ENCODE data around the gene UHMK1.

UHMK1 gene

DNA sequence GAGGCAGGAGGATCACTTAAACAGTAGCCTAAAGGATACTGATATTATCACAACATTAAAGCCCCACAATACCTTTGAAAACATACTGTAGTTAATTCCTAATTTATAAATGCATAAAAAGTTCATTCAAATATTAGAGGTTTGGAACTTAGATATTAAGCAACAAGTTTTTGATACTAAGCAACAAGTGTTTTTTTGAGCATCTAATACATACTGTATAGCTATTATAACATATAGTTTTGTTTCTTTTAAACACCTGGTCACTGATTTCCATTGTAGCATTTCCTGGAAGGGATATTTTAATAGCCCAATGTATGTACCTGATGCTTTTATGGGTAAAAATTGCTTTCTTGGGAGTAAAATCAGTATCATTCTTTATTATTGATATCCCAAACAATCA lies 4.5 kb downstream of the UHMK1 start:
- DNase-seq (ENCODE audit: insufficient read length, low spot score): no peak
- no peak for TF ChIP-seq POLR2A (IDR thresholded peaks at IDR 0.05; ENCODE audit: low read depth, low read length)
- TF ChIP-seq POU2F2 (IDR thresholded peaks at IDR 0.05; ENCODE audit: low read depth, low read length): no peak
- TF ChIP-seq POLR2AphosphoS5 (IDR thresholded peaks at IDR 0.05; ENCODE audit: low read depth, low read length): no peak
- TF ChIP-seq TAF1 (IDR thresholded peaks at IDR 0.05; ENCODE audit: low read depth, low read length): no peak
- TF ChIP-seq SPI1 (IDR thresholded peaks at IDR 0.05; ENCODE audit: low read depth, low read length): no peak
- no peak for TF ChIP-seq PAX5 (IDR thresholded peaks at IDR 0.05; ENCODE audit: insufficient read depth, low read length, severe bottlenecking)
- no peak for FAIRE-seq

DNA sequence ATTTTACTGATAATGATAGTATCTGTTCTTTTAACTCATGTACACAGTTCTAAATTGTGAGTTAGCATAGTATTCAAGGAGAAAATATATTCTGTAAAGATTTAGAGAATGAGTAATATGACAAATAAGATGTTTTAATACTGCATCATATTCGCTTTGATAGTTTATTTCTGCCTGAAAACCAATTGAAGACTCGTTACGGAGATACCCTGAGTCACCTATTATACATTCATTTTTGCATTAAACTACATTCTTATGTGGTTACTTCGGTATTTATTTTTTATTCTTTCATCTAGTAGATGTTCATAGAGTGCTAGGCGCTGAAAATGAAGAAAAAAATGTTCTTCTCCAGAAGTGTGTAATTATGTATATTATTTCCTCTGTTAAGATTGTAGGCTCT lies 5.3 kb downstream of the UHMK1 start:
- DNase-seq (ENCODE audit: insufficient read length, low spot score) (no peak), FAIRE-seq (no peak)
- TF ChIP-seq POLR2AphosphoS5 (IDR thresholded peaks at IDR 0.05; ENCODE audit: low read depth, low read length) (no peak), TAF1 (IDR thresholded peaks at IDR 0.05; ENCODE audit: low read depth, low read length) (no peak), POLR2A (IDR thresholded peaks at IDR 0.05; ENCODE audit: low read depth, low read length) (no peak), POU2F2 (IDR thresholded peaks at IDR 0.05; ENCODE audit: low read depth, low read length) (no peak), PAX5 (IDR thresholded peaks at IDR 0.05; ENCODE audit: insufficient read depth, low read length, severe bottlenecking) (no peak), SPI1 (IDR thresholded peaks at IDR 0.05; ENCODE audit: low read depth, low read length) (no peak)

DNA sequence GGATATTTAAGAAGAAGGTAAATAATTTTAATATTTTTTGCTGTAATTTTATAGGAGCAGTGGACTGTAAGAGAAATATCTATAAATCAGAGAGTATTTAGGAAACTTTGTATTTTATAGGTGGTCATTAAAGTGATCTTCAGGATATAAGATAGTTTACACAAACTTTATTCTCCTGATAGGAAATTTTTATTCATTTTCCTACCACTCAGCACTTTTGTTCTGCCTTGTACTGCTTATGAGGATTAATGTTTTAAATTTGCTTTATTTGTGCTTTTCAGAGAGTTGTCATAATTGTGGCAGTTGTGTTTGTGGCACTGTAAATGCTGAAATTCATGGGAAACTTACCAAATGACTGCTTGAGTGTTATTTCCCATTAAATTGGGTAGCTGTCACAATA lies 29.7 kb downstream of the UHMK1 start:
- FAIRE-seq: no peak
- TF ChIP-seq POU2F2 (IDR thresholded peaks at IDR 0.05; ENCODE audit: low read depth, low read length): no peak
- DNase-seq (ENCODE audit: insufficient read length, low spot score): no peak

- FAIRE-seq: peak; percentile 93
- TF ChIP-seq POLR2AphosphoS5 (IDR thresholded peaks at IDR 0.05; ENCODE audit: low read depth, low read length): no peak
- TF ChIP-seq SPI1 (IDR thresholded peaks at IDR 0.05; ENCODE audit: low read depth, low read length): peak; percentile 85
- TF ChIP-seq TAF1 (IDR thresholded peaks at IDR 0.05; ENCODE audit: low read depth, low read length): no peak
- TF ChIP-seq POU2F2 (IDR thresholded peaks at IDR 0.05; ENCODE audit: low read depth, low read length): peak; percentile 86; the same call in 1 of the 2 replicates
- DNase-seq (ENCODE audit: insufficient read length, low spot score): peak; percentile 39
Observed at GRCh38 chr1:162530307-162530987, 32.8 kb downstream of the UHMK1 start.

GRCh38 chr1:162530988-162531319 lies 33.3 kb downstream of the UHMK1 start:
- FAIRE-seq: no peak
- TF ChIP-seq POLR2A (IDR thresholded peaks at IDR 0.05; ENCODE audit: low read depth, low read length) (no peak), POLR2AphosphoS5 (IDR thresholded peaks at IDR 0.05; ENCODE audit: low read depth, low read length) (no peak), POU2F2 (IDR thresholded peaks at IDR 0.05; ENCODE audit: low read depth, low read length) (no peak), TAF1 (IDR thresholded peaks at IDR 0.05; ENCODE audit: low read depth, low read length) (no peak), SPI1 (IDR thresholded peaks at IDR 0.05; ENCODE audit: low read depth, low read length) (no peak), PAX5 (IDR thresholded peaks at IDR 0.05; ENCODE audit: insufficient read depth, low read length, severe bottlenecking) (no peak)
- no peak for DNase-seq (ENCODE audit: insufficient read length, low spot score)

DNA sequence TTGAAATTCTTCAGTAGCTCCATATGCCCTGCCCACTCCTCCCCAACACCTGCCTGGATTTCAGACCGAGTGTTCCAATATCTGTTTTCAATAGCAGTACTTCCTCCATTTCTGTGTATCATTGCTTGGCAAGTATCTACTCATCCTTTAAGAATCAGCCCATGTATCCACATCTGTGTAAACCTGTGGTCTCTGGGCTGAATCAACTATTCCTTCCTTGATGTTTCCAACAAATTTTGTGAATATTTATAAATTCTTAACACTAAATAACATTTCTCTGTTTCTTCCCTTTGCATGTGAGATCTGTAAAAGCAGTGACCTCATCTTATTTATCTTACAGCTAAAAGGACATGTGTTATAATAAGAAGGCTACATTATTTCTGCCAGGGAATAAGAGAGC lies 37.9 kb downstream of the UHMK1 start:
- no peak for TF ChIP-seq POLR2A (IDR thresholded peaks at IDR 0.05; ENCODE audit: low read depth, low read length)
- TF ChIP-seq PAX5 (IDR thresholded peaks at IDR 0.05; ENCODE audit: insufficient read depth, low read length, severe bottlenecking): no peak
- no peak for TF ChIP-seq POU2F2 (IDR thresholded peaks at IDR 0.05; ENCODE audit: low read depth, low read length)
- no peak for TF ChIP-seq TAF1 (IDR thresholded peaks at IDR 0.05; ENCODE audit: low read depth, low read length)
- TF ChIP-seq POLR2AphosphoS5 (IDR thresholded peaks at IDR 0.05; ENCODE audit: low read depth, low read length): no peak
- no peak for TF ChIP-seq SPI1 (IDR thresholded peaks at IDR 0.05; ENCODE audit: low read depth, low read length)
- no peak for DNase-seq (ENCODE audit: insufficient read length, low spot score)
- no peak for FAIRE-seq

- DNase-seq (ENCODE audit: insufficient read length, low spot score) (no peak), FAIRE-seq (no peak)
- TF ChIP-seq SPI1 (IDR thresholded peaks at IDR 0.05; ENCODE audit: low read depth, low read length) (no peak), POLR2A (IDR thresholded peaks at IDR 0.05; ENCODE audit: low read depth, low read length) (no peak), TAF1 (IDR thresholded peaks at IDR 0.05; ENCODE audit: low read depth, low read length) (no peak), PAX5 (IDR thresholded peaks at IDR 0.05; ENCODE audit: insufficient read depth, low read length, severe bottlenecking) (no peak), POU2F2 (IDR thresholded peaks at IDR 0.05; ENCODE audit: low read depth, low read length) (no peak), POLR2AphosphoS5 (IDR thresholded peaks at IDR 0.05; ENCODE audit: low read depth, low read length) (no peak)
Observed at GRCh38 chr1:162536511-162536910, 38.9 kb downstream of the UHMK1 start.

- no peak for FAIRE-seq
- no peak for TF ChIP-seq SPI1 (IDR thresholded peaks at IDR 0.05; ENCODE audit: low read depth, low read length)
- no peak for TF ChIP-seq POLR2AphosphoS5 (IDR thresholded peaks at IDR 0.05; ENCODE audit: low read depth, low read length)
- no peak for TF ChIP-seq POLR2A (IDR thresholded peaks at IDR 0.05; ENCODE audit: low read depth, low read length)
- TF ChIP-seq TAF1 (IDR thresholded peaks at IDR 0.05; ENCODE audit: low read depth, low read length): no peak
- TF ChIP-seq PAX5 (IDR thresholded peaks at IDR 0.05; ENCODE audit: insufficient read depth, low read length, severe bottlenecking): no peak
- TF ChIP-seq POU2F2 (IDR thresholded peaks at IDR 0.05; ENCODE audit: low read depth, low read length): no peak
- DNase-seq (ENCODE audit: insufficient read length, low spot score): no peak
Observed at GRCh38 chr1:162537216-162537615, 39.6 kb downstream of the UHMK1 start.

DNA sequence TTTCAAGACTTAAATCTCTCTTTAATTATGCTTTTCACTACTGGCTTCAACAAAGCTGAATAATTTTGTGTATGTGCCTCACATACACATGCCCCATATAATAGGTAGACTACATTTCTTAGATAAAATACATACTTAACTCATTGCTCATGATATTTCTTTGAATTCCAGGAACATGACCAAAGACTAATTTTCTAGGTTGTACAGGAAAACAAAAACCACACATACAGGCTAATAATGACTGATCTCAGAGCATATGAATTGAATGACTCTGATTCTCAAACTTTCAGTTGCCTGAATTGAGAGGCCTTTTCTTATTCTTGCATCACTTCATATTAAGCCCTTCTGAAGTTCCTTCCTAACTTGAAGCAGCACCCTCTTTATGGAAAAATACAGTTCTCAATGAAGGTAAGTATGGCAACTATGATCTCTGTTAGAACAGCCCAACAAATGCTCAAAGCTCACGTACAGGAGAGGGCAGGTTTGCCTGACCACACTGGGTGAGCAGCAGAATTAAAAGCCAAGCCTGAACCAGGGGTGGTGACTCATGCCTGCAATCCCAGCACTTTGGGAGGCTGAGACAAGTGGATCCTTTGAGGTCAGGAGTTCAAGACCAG lies 41.3 kb downstream of the UHMK1 start:
- no peak for TF ChIP-seq PAX5 (IDR thresholded peaks at IDR 0.05; ENCODE audit: insufficient read depth, low read length, severe bottlenecking)
- no peak for TF ChIP-seq TAF1 (IDR thresholded peaks at IDR 0.05; ENCODE audit: low read depth, low read length)
- no peak for TF ChIP-seq POLR2AphosphoS5 (IDR thresholded peaks at IDR 0.05; ENCODE audit: low read depth, low read length)
- no peak for TF ChIP-seq POLR2A (IDR thresholded peaks at IDR 0.05; ENCODE audit: low read depth, low read length)
- TF ChIP-seq POU2F2 (IDR thresholded peaks at IDR 0.05; ENCODE audit: low read depth, low read length): no peak
- no peak for TF ChIP-seq SPI1 (IDR thresholded peaks at IDR 0.05; ENCODE audit: low read depth, low read length)
- DNase-seq (ENCODE audit: insufficient read length, low spot score): no peak
- FAIRE-seq: no peak

DNA sequence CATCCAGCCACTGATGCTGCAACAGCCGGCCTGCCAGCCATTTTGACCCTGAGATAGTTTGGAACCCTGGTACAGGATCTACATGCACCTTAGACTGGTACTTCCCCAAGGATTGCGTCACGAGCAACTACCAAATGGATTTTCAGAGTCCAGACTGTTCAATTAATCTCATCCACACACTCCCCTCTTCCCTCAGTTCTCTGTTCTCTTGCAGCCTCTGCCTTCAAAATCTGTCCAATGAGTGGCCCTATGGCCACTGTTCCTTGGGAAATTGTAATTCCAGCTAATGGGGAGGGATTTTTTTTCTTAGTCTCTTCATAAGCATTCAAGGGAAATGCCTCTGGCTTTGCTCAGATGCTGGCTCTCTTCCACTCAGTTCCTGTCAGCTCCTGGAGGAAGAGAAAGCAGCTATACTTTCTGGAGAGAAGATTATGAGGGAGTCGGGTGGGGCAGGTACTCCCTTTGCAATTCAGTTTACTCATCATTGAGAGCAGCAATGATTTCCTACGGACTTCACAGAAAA lies 44.1 kb downstream of the UHMK1 start:
- FAIRE-seq (no peak), DNase-seq (ENCODE audit: insufficient read length, low spot score) (no peak)
- TF ChIP-seq TAF1 (IDR thresholded peaks at IDR 0.05; ENCODE audit: low read depth, low read length) (no peak), POLR2A (IDR thresholded peaks at IDR 0.05; ENCODE audit: low read depth, low read length) (no peak), POLR2AphosphoS5 (IDR thresholded peaks at IDR 0.05; ENCODE audit: low read depth, low read length) (no peak), SPI1 (IDR thresholded peaks at IDR 0.05; ENCODE audit: low read depth, low read length) (no peak), PAX5 (IDR thresholded peaks at IDR 0.05; ENCODE audit: insufficient read depth, low read length, severe bottlenecking) (no peak), POU2F2 (IDR thresholded peaks at IDR 0.05; ENCODE audit: low read depth, low read length) (no peak)

Measured in GM12891 (cell line).